Small intestine (tissue), 7 donors: ENCODE data around the gene RAD9B. TPM values are rescaled to one million over a fixed set of nuclear protein-coding genes. Genes with fewer than 3 reads are reported as not detected.
"Not testable (repeated sequence)": the region's sequence is repeated elsewhere in the genome, so short reads cannot be mapped to it uniquely, and the experiment has no call there.

Experiments
- DNase-seq, 2 donors: peaks; one replicate each; pipeline versions ENCODE4 v3.0.0 to v3.0.0-alpha.2; 2013
- FAIRE-seq: peaks from 2 replicates; lab custom pipeline; 2012; peaks lifted over from hg19 to GRCh38; lab: Jason Lieb, UNC
- H3K27ac ChIP-seq, 3 donors: one replicate each; pipeline ENCODE4 v1.5.1; 2013; ENCODE audit warnings: low read length in 2 of 3, mild to moderate bottlenecking in 2 of 3, control low read depth in 1 of 3, inconsistent platforms in 1 of 3, low read depth in 1 of 3, moderate library complexity in 1 of 3
- H3K27me3 ChIP-seq, 3 donors: one replicate each; pipeline ENCODE4 v1.6.1; 2013; ENCODE audit warnings: low read length in 3 of 3, inconsistent platforms in 1 of 3; ENCODE audit not compliant: control insufficient read depth in 3 of 3, insufficient read depth in 3 of 3
- H3K36me3 ChIP-seq, 3 donors: one replicate each; pipeline ENCODE4 v1.6.1; 2013; ENCODE audit warnings: low read length in 3 of 3, inconsistent platforms in 1 of 3, low read depth in 1 of 3, mild to moderate bottlenecking in 1 of 3, moderate library complexity in 1 of 3; ENCODE audit not compliant: control insufficient read depth in 3 of 3, insufficient read depth in 2 of 3
- H3K4me1 ChIP-seq, 3 donors: one replicate each; pipeline ENCODE4 v1.6.1; 2013; ENCODE audit warnings: low read length in 2 of 3, inconsistent platforms in 1 of 3, low read depth in 1 of 3, mild to moderate bottlenecking in 1 of 3, moderate library complexity in 1 of 3; ENCODE audit not compliant: control insufficient read depth in 3 of 3, insufficient read depth in 2 of 3
- H3K4me3 ChIP-seq, 3 donors: one replicate each; pipeline ENCODE4 v1.5.1; 2013; ENCODE audit warnings: low read length in 3 of 3, control low read depth in 1 of 3, inconsistent platforms in 1 of 3, low read depth in 1 of 3, mild to moderate bottlenecking in 1 of 3, moderate library complexity in 1 of 3
- H3K9me3 ChIP-seq, 2 donors: one replicate each; pipeline ENCODE4 v1.6.1; 2013; ENCODE audit warnings: low read depth in 1 of 2, low read length in 1 of 2; ENCODE audit not compliant: control insufficient read depth in 2 of 2, insufficient read depth in 1 of 2
- WGBS, 3 donors: extraction: QIAGEN DNeasy Blood & Tissue Kit; methylation state at CpG; one replicate each; pipeline ENCODE4 v1.1.7; 2013; 5-methylcytosine and 5-hydroxymethylcytosine counted together
- polyA plus RNA-seq, 4 donors: library from polyadenylated mRNA; stranded (reverse) in 3 of 4; unstranded in 1 of 4; fragments of 200-250 nt in 3 of 4; fragments of 120-200 nt in 1 of 4; gene quantifications; one replicate each; pipeline versions ENCODE4 v1.2.1 to v1.2.3, GENCODE V29; 2013
- donor health status: healthy with polysubstance abuse.
- donor health status: control.
- donor health status: control.
- donor health status: Bipolar disorder and iron deficiency.
- donor health status: healthy.

RAD9B gene
- polyA plus RNA-seq, 4 donors, result 0.24 to 0.61 TPM; not detected in 2

DNA sequence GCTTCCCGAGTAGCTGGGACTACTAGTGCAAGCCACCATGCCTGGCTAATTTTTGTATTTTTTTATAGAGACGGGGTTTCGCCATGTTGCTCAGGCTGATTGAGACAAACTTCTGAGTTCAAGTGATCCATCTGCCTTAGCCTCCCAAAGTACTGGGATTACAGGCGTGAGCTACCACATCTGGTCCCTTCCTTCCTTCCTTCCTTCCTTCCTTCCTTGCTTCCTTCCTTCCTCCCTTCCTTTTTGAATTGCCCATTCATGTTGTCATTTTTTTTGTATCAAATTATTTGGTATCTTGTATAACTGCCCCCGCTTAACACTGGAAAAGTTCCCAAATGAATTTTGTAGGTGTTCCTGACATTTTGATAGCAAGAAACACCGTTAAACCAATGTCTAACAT lies 11.7 kb downstream of the RAD9B start:
- Histone ChIP-seq H3K9me3 (peaks cover 0 to 2% of the 10 kb centered on the region in 2 donors), H3K4me3 (no peak overlapping the region), H3K4me1 (no peaks in the 10 kb centered on the region), H3K27me3 (no peaks in the 10 kb centered on the region), H3K36me3 (no peaks in the 10 kb centered on the region), H3K27ac (no peak overlapping the region)
- DNase-seq (no peak), FAIRE-seq (no peak)
- 79 to 82% (median 81%) methylated on average over 6 of the region's 6 CpGs for WGBS, 3 donors

DNA sequence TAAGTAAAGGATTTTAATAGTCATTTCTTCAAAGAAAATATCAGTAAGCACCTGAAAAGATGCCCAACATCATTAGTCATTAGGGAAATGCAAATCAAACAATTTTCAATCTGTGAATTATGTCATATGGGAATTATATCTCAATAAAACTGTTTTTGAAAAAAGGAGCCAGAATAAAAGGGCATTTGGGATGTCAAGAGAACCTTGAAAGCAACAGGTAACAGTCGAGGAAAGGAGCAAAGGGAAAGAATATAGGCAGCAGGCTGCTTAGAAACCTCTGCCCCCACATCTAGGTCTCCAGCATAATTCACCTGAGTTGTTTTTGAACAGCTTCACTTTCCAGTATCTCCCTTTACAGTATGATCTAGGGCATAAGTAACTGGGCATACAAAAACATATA lies 12.2 kb downstream of the RAD9B start:
- H3K4me1 ChIP-seq, result no peaks in the 10 kb centered on the region
- H3K4me3 ChIP-seq, result no peak overlapping the region
- no peak for FAIRE-seq
- H3K27me3 ChIP-seq, result no peaks in the 10 kb centered on the region
- no peak overlapping the region for H3K27ac ChIP-seq
- peaks cover 0 to 2% of the 10 kb centered on the region in 2 donors for H3K9me3 ChIP-seq
- no peaks in the 10 kb centered on the region for H3K36me3 ChIP-seq
- 48 to 74% (median 50%) methylated on average over 1 of the region's 1 CpG for WGBS, 3 donors
- DNase-seq, result no peak

DNA sequence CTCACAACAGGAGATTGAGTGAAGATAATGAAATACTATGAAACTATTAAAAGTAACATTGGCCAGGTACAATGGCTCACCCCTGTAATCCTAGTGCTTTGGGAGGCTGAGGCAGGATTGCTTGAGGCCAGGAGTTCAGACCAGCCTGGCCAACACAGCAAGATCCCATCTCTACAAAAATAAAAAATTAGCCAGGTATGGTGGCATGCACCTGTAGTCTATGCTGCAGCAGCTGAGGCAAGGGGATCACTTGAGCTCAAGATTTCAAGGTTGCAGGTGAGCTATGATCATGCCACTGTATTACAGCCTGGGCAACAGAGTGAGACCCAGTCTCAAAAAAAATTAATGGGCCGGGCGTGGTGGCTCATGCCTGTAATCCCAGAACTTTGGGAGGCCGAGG lies 14.9 kb downstream of the RAD9B start:
- no peak overlapping the region for H3K27ac ChIP-seq
- H3K4me3 ChIP-seq, result no peak overlapping the region
- WGBS, 3 donors, result 82 to 94% (median 87%) methylated on average over 3 of the region's 3 CpGs
- DNase-seq, result no peak
- no peaks in the 10 kb centered on the region for H3K4me1 ChIP-seq
- H3K27me3 ChIP-seq, result no peaks in the 10 kb centered on the region
- peaks cover 0 to 2% of the 10 kb centered on the region in 2 donors for H3K9me3 ChIP-seq
- FAIRE-seq, result no peak
- no peaks in the 10 kb centered on the region for H3K36me3 ChIP-seq

DNA sequence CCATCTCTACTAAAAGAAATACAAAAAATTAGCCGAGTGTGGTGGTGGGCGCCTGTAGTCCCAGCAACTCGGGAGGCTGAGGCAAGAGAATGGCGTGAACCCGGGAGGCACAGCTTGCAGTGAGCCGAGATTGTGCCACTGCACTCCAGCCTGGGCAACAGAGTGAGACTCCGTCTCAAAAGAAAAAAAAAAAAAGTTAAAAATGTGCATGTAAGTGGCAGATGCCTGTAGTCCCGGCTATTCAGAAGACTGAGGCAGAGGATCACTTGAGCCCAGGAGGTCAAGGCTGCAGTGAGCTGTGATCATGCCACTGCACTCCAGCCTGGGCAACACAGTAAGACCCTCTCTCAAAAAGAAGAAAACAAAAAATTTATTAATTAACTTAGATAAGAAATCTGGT lies 15.9 kb downstream of the RAD9B start:
- not testable (repeated sequence) for H3K4me1 ChIP-seq, H3K36me3 ChIP-seq, H3K27ac ChIP-seq, H3K27me3 ChIP-seq, DNase-seq, H3K4me3 ChIP-seq, FAIRE-seq, H3K9me3 ChIP-seq
- WGBS, 3 donors, result 92 to 97% (median 95%) methylated on average over 8 of the region's 8 CpGs

DNA sequence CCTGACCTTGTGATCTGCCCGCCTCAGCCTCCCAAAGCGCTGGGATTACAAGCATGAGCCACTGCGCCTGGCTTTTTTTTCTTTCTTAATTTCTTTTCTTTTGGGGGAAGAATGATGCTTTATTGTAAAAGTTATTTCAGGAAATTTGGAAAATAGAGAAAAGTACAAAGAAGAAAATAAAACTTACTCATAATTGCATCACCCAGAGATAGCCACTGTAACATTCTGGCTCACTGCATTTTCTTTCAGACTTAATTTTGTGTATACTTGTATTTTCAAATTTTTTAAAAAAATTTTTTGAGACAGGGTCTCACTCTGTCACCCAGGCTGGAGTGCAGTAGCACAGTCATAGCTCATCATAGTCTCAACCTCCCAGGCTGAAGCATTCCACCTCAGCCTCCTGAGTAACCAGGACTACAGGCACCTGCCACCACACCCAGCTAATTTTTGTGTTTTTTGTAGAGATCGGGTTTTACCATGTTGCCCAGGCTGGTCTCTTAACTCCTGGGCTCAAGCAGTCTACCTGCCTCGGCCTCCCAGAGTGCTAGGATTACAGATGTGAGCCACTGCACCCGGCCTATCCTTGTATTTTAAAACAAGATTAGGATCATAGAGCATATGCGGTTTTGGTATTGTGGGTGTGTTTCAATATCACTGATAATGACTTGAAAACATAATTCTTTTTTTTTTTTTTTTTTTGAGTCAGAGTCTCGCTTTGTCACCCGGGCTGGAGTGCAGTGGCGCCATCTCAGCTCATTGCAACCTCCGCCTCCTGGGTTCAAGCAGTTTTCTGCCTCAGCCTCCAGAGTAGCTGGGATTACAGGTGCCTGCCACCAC lies 19.0 kb downstream of the RAD9B start:
- WGBS, 3 donors, result 74 to 87% (median 80%) methylated on average over 11 of the region's 11 CpGs
- H3K4me1 ChIP-seq, H3K4me3 ChIP-seq, DNase-seq, FAIRE-seq, H3K9me3 ChIP-seq, H3K36me3 ChIP-seq, H3K27me3 ChIP-seq, H3K27ac ChIP-seq: not testable (repeated sequence)

DNA sequence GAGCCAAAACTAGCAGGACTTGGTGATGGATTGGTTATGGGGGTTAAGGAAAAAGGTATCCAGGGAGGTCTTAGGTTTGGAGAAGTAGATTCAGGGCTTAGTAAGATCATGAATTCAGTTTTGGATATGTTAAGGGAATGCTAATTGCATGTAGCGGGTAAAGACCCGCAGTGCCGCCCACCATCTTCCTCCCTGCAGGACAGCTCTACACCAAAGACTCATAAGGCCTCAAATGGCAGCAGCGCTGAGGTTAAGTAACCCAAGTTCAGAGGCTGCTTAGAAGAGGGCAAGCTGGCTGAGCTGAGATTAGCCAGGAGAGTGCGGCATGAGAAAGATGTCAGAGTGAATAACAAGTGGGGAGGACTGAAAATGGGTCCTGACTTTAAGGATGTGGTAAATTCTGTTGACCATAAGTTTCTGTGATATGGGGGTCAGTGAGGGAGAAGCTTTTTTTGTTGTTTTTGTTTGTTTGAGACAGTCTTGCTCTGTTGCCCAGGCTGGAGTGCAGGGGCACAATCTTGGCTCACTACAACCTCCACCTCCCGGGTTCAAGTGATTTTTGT lies 26.2 kb downstream of the RAD9B start:
- H3K9me3 ChIP-seq, result no peaks in the 10 kb centered on the region
- no peaks in the 10 kb centered on the region for H3K27me3 ChIP-seq
- no peak overlapping the region for H3K27ac ChIP-seq
- FAIRE-seq (no peak), DNase-seq (no peak)
- H3K4me1 ChIP-seq, result peaks cover 0 to 13% (median 6%) of the 10 kb centered on the region in 3 donors
- WGBS, 3 donors, result 92 to 96% (median 96%) methylated on average over 6 of the region's 6 CpGs
- H3K4me3 ChIP-seq, result no peak overlapping the region
- peaks cover 0 to 9% (median 6%) of the 10 kb centered on the region in 3 donors for H3K36me3 ChIP-seq

DNA sequence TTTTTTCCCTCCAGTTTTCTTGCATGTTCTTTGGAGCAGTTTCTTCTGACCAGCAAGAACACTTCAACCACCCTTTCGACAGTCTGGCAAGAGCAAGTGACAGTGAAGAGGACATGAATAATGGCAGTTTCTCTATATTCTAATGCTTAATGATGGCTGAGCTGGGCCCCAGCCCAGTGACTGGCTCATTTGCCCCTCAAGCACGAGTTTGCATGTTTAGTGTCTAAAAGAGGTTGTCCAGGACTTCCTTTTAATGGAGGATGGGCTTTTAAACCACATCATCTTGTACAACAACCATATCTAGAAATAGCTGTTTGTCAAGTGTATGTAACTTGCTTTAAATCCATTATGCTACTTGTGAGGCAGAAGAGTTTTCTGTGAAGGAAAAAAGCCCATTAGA lies 28.4 kb downstream of the RAD9B start:
- FAIRE-seq (no peak), DNase-seq (no peak)
- WGBS, 3 donors, result 66 to 80% (median 68%) methylated on average over 2 of the region's 2 CpGs
- H3K4me3 ChIP-seq, result no peak overlapping the region
- no peaks in the 10 kb centered on the region for H3K27me3 ChIP-seq
- H3K36me3 ChIP-seq, result peaks cover 0 to 9% (median 6%) of the 10 kb centered on the region in 3 donors
- H3K27ac ChIP-seq, result no peak overlapping the region
- no peaks in the 10 kb centered on the region for H3K9me3 ChIP-seq
- H3K4me1 ChIP-seq, result peaks cover 0 to 17% (median 9%) of the 10 kb centered on the region in 3 donors

DNA sequence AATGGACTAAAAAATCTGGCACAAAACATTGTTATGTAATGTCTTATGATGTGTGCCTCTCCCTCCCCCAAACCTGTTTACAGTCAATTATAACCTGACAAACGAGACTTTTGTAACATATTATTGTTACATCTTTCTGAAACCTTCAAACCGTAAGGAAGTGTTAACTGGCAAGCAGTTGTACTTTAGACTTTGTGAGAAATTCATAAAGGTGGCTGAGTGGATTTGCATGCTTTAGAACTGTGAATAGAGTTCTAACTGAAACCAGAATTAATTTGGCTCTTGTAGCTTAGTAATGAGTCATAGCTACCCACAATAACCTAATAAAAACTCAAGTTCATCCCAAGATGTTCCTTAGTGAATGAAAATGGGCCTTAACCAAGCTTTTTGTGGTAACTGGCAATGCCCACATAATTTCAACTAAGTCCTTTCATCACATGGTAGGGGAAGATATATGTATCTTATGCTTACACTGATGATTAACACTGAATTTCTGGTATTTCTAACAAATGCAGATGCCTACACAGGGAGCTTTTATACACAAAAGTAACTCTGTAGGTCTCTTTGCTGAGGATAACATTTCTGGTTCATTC lies 29.7 kb downstream of the RAD9B start:
- DNase-seq (peak; percentile 48 to 61), FAIRE-seq (no peak)
- Histone ChIP-seq H3K36me3 (peaks cover 4 to 14% (median 6%) of the 10 kb centered on the region in 3 donors), H3K27me3 (no peaks in the 10 kb centered on the region), H3K27ac (peak overlapping the region in 2 of 3 donors; percentile 43 to 63), H3K4me3 (no peak overlapping the region), H3K4me1 (peaks cover 0 to 17% (median 9%) of the 10 kb centered on the region in 3 donors), H3K9me3 (no peaks in the 10 kb centered on the region)
- WGBS, 3 donors, result 13 to 39% (median 15%) methylated on average over 2 of the region's 2 CpGs
